Glomerular visceral epithelial cell (primary cell): ENCODE data around the gene SPATA31D1.
A peak's percentile ranks its signal among the peaks of the same experiment; 100 is the strongest.
"Not testable (repeated sequence)": the region's sequence is repeated elsewhere in the genome, so short reads cannot be mapped to it uniquely, and the experiment has no call there.

Experiments used
- DNase-seq: peaks from one replicate; pipeline ENCODE4 v3.0.0-alpha.2; 2016; ENCODE audit errors: extremely low spot score

The SPATA31D1 gene

DNA sequence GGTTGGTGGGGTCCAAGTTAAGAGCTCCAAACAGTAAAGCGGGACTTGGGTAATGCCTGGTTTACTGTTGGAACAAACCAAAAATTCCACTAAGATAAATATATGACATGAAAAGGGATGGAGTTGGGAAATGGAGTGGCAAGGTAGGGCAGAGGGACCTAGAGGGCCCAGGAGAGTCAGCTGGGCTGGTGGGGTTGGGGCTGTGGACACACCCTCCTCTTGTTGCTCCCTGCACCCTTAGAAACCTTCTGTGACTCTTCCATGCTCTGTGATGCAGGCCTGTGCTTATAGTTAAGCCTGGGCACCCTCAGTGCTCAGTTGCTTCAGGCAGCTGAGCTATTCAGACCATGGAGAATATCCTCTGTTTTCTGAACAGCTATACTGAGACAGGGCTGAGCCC, at the start of gene SPATA31D1:
SPATA31D1 (plus strand) TSS at position 301 of the 400 bp plus-strand sequence; CDS start at position 348, 47 bp downstream.
- DNase-seq: not testable (repeated sequence)

DNA sequence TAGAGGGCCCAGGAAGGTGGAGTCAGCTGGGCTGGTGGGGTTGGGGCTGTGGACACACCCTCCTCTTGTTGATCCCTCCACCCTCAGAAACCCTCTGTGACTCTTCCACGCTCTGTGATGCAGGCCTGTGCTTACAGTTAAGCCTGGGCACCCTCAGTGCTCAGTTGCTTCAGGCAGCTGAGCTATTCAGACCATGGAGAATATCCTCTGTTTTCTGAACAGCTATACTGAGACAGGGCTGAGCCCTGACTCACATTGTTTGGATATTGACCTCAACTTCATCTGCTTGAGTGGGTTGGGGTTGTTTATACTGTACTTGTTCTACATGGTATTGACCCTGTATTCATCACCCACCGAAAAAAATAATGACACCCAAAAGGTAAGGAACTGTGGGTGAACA, 45.2 kb upstream of the SPATA31D1 start, which contains the start of gene SPATA31D3:
SPATA31D3 (plus strand) TSS at position 108 of the 400 bp plus-strand sequence; CDS start at position 194, 86 bp downstream.
- not testable (repeated sequence) for DNase-seq

- DNase-seq: not testable (repeated sequence)
Observed at GRCh38 chr9:81948650-81949049, 39.9 kb upstream of the SPATA31D1 start.

- DNase-seq: no peak
Observed at GRCh38 chr9:81953096-81953495, 35.5 kb upstream of the SPATA31D1 start.

- no peak for DNase-seq
Observed at GRCh38 chr9:81955625-81956024, 32.9 kb upstream of the SPATA31D1 start.

- no peak for DNase-seq
Observed at GRCh38 chr9:81964218-81965171, 24.1 kb upstream of the SPATA31D1 start.

- DNase-seq: no peak
Observed at GRCh38 chr9:81968026-81968425, 20.5 kb upstream of the SPATA31D1 start.

DNA sequence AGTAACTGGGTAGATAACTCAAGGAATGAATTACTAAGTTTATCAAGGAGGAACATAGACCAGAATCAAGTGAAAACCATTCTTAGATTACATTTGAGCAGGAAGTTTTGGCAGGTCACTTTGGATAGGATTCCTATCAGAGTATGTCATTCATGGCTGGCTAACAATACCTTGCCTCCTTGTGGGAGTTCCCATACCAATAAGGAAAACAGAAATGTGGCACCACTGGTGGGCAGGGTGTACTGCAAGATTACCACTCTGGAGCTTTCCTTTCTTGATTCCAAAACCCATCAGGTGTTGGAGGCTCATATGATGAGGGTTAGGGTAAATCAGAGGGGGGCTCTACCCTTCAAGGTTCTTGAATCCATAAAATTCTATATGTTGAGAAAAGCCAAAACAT, 18.6 kb upstream of the SPATA31D1 start:
- peak; percentile 5 for DNase-seq

DNA sequence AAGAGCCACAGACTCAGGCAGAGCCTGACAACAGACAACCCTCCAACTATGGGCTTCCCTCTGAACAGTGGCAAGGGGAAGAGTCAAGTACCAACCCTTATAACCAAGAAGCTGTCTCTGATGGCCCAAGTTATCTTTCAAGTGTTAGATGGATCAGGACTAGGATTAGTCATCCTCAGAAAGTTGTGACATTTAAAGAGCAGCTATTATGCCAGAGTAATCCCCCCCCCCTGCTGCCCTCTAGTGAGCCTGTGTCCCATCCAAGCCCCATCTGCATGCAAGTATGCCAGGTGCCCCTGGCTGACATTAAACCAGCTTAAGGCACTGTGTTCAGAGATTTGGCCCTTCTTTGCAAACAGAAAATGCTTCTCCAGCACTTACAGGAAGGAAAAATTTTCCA, 16.8 kb upstream of the SPATA31D1 start:
- no peak for DNase-seq

DNA sequence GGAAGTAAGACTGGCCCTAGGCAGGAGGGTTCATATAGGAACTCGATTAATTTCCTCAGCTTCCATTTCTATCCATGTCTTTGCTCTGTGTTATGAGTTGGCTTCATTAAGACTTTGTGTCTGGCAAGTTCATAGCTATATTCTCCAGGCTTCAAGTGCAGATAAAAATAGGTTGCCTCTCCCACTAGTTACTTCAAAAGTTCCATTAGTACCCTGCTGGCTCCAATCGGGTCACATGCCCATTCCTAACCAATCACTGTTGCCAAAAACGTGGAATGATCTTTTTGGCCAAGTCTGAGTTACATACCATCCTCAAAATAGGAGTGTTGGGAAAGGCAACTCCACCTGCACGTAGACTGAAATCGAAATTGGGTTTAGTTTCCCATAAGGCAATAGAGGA, 13.8 kb upstream of the SPATA31D1 start:
- no peak for DNase-seq

DNA sequence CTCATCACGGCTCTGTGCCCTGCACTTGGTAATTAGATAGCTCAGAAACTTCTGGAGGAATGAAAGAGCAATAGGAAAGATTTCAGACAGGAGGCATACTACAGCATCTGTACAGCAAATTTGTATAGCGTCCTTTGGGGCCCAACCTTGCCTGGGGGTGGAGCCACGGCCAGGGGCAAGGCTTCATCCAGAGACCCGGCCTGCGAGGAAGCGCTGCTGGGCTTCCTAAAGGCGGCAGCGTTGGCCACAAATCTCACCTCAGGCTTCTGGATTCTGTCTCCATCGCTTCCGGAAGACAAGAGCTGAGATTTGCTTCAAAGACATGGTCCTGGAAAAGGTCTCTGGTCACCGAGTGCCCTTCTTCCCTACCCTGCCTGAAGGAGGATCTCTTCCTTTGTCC, 12.2 kb upstream of the SPATA31D1 start:
- no peak for DNase-seq

GRCh38 chr9:81979196-81979595, 9.4 kb upstream of the SPATA31D1 start:
- DNase-seq: no peak

- DNase-seq: no peak
Observed at GRCh38 chr9:81980568-81980967, 8.0 kb upstream of the SPATA31D1 start.

DNA sequence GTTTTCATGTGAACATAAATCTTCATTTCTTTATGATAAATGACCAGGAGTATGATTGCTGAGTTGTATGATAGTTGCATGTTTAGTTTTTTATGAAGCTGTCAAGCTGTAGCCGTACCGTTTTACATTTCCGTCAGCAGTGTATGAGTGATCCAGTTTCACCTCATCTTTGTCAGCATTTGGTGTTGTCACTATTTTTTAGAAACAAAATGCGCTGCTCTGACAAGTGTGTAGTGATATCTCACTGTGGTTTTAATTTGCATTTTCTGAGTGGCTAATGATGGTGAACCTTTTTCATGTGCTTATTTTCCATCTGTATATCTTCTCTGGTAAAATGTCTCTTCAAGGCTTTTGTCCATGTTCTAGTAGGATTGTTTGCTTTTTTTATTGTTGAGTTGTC, 6.7 kb upstream of the SPATA31D1 start:
- DNase-seq: no peak

- DNase-seq: no peak
Observed at GRCh38 chr9:81984928-81985327, 3.6 kb upstream of the SPATA31D1 start.

DNA sequence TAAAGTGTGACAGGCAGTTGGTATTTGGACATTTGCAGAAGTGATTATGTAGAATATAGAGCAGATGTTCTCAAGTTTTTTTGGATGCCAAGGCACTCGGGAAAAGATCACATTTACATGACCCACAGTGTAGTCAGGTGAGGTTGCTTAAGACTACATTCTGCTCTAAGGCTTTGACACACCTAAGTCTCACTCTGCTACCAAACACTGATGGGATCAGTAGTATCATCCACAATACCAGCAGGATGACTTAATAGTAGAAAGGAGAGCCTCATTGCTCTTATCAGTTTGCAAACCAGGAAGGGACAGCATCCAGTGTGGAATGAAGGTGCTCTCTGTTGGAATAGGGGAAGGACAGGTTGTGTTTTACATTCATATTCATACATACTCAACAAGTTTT, 2.5 kb upstream of the SPATA31D1 start:
- no peak for DNase-seq

GRCh38 chr9:81989700-81990099, 1.1 kb downstream of the SPATA31D1 start:
- DNase-seq: no peak

DNA sequence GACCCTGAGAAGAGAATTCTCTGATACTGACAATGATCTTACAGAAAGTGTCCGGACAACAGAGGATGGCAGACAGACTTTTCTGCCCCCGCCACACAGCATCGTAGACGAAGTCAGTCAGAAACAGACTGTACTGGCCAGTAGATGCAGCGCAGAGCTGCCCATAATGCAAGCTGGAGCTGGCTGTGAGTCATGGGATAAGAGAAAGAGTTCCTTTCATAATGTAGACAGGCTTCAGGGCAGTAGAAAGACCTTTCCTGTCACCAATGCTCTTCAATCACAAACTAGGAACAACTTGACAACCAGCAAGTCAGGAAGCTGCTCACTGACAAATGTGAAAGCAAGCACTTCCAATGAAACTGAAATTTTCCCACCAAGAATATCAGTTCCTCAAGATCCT, 5.1 kb downstream of the SPATA31D1 start:
- DNase-seq: no peak

DNA sequence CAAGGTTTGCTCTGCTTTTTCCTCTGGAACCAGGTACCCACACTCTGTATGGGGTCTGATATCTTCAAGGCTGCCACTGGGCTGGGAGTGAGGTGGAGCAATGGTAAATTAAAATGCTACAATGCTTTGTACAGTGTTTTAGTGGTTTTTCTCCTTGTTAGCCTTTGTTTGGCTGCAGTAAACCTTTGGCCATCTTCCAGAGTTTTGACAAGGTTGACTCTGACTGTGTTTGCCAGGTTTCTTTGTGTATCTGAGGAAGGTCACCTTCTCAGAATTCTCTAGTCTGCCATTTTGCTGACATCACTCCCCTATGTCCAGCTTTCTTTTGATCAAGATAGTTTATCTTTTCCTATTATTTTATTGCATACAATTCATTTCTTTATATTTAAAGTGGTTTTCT, 11.2 kb downstream of the SPATA31D1 start:
- DNase-seq: no peak

DNA sequence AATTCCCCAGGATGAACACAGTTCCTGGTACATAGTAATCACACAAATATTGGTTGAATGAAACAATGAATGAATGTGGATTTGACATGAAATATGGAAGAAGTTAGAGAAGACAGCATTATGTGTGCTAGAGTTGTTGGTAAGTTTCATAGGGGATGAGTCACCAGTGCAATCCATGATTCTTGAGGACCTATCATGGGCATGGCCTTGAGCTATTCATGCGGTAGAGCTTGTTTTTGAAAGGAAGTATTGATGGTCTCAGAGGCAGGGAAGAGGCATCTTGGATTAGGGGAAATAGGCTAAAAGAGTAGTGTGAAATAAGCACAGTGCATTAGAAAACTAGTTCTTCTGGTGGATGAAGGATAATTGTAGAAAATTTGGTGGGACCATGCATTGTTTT, 22.1 kb downstream of the SPATA31D1 start:
- DNase-seq: no peak

GRCh38 chr9:82011133-82011532, 22.6 kb downstream of the SPATA31D1 start:
- no peak for DNase-seq

DNA sequence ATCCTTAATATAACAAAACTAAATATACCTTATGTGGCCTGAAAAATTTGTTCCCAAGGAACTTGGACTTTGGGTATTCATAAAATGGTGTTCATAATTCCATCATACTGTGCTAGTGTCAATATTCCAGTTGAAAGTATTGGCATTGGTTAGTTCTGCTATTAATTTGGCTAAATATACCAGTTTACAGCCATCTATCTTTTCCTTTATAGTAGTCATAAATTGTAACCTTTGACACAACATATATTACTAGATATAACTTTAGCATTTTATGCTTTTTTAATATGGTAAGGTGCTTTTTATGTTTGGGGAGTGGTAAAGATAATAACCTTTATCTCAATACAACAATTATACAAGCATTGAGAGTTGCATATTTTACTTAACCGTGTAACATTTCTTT, 23.7 kb downstream of the SPATA31D1 start:
- DNase-seq: no peak

GRCh38 chr9:82020331-82020730, 31.8 kb downstream of the SPATA31D1 start:
- DNase-seq: no peak
